Activated CD8-positive, alpha-beta memory T cell treated with anti-CD3 and anti-CD28 coated beads for 48 hours (primary cell): ENCODE data around the gene TKFC.
A peak's percentile ranks its signal among the peaks of the same experiment; 100 is the strongest.

Source experiments
- DNase-seq, 3 experiments: peaks; one replicate each; pipeline ENCODE4 v3.0.0-alpha.2; 2020; ENCODE audit warnings: low read depth in 2 of 3, low spot score in 2 of 3

The TKFC gene

GRCh38 chr11:61332797-61333549, at the start of gene TKFC, which contains the start of gene DDB1:
Gene TKFC, plus strand, starts transcription at chr11:61333228. Its CDS starts 1,501 bp downstream, at chr11:61334729.
Gene DDB1, minus strand, starts transcription at chr11:61333105. Its CDS starts 137 bp downstream, at chr11:61332968.
- DNase-seq = peak; percentile 90 to 97 (median 94)

GRCh38 chr11:61283613-61284012, 49.4 kb upstream of the TKFC start:
- DNase-seq = no peak

- DNase-seq = no peak
Observed at GRCh38 chr11:61287338-61287977, 45.6 kb upstream of the TKFC start.

- no peak for DNase-seq
Observed at GRCh38 chr11:61290905-61291690, 41.9 kb upstream of the TKFC start.

- no peak for DNase-seq
Observed at GRCh38 chr11:61292356-61292755, 40.7 kb upstream of the TKFC start.

GRCh38 chr11:61293867-61294716, 38.9 kb upstream of the TKFC start:
- peak; percentile 31 to 58 (median 39) for DNase-seq

GRCh38 chr11:61294717-61295595, 38.1 kb upstream of the TKFC start, which contains the start of gene VWCE:
Gene VWCE, minus strand, starts transcription at chr11:61295316. Its CDS starts 279 bp downstream, at chr11:61295037.
- peak; percentile 24 to 66 (median 62) for DNase-seq

- DNase-seq = peak in 1 of 3 experiments; percentile 15
Observed at GRCh38 chr11:61295596-61295926, 37.5 kb upstream of the TKFC start.

- DNase-seq = no peak
Observed at GRCh38 chr11:61297341-61297740, 35.7 kb upstream of the TKFC start.

GRCh38 chr11:61297746-61298145, 35.3 kb upstream of the TKFC start:
- no peak for DNase-seq

- DNase-seq = no peak
Observed at GRCh38 chr11:61298663-61299244, 34.3 kb upstream of the TKFC start.

- DNase-seq = no peak
Observed at GRCh38 chr11:61302550-61302949, 30.5 kb upstream of the TKFC start.

GRCh38 chr11:61303725-61304124, 29.3 kb upstream of the TKFC start:
- DNase-seq = no peak

GRCh38 chr11:61305417-61305816, 27.6 kb upstream of the TKFC start:
- no peak for DNase-seq

- no peak for DNase-seq
Observed at GRCh38 chr11:61306221-61306620, 26.8 kb upstream of the TKFC start.

- DNase-seq = no peak
Observed at GRCh38 chr11:61307354-61307753, 25.7 kb upstream of the TKFC start.

- no peak for DNase-seq
Observed at GRCh38 chr11:61309141-61309540, 23.9 kb upstream of the TKFC start.

GRCh38 chr11:61309739-61310138, 23.3 kb upstream of the TKFC start:
- peak in 1 of 3 experiments; percentile 19 for DNase-seq

- no peak for DNase-seq
Observed at GRCh38 chr11:61310749-61311148, 22.3 kb upstream of the TKFC start.
